Body of pancreas (tissue), 4 donors: ENCODE data around the gene C4BPB. TPM values are rescaled to one million over a fixed set of nuclear protein-coding genes. Genes with fewer than 3 reads are reported as not detected.

ENCODE experiments used
- ATAC-seq: fragments of 150-250 bp; one replicate; pipeline ENCODE4 v1.9.1; 2016
- DNase-seq, 4 donors: peaks; one replicate each; pipeline ENCODE4 v3.0.0-alpha.2; 2019
- H3K27ac ChIP-seq, 4 donors: fragments of 200-600 bp; sonication (generic); 1 replicate in 3 of 4; 2 replicates in 1 of 4; pipeline versions ENCODE4 v1.5.1 to v1.6.1; 2016 to 2019; ENCODE audit warnings: mild to moderate bottlenecking in 1 of 4, mixed read lengths in 1 of 4, moderate library complexity in 1 of 4
- H3K27me3 ChIP-seq, 2 donors: fragments of 200-600 bp; sonication (generic); one replicate each; pipeline ENCODE4 v1.6.0; 2016; ENCODE audit warnings: mild to moderate bottlenecking in 1 of 2
- H3K36me3 ChIP-seq, 2 donors: fragments of 200-600 bp; sonication (generic); replicated peaks in 1 of 2; 2 replicates each; pipeline ENCODE4 v1.5.1; 2016; ENCODE audit warnings: low read depth in 2 of 2; ENCODE audit not compliant: insufficient read depth in 1 of 2
- H3K4me1 ChIP-seq: fragments of 200-600 bp; sonication (generic); one replicate; pipeline ENCODE4 v1.6.0; 2016
- H3K4me3 ChIP-seq, 2 donors: fragments of 200-600 bp; sonication (generic); 1 replicate in 1 of 2; 2 replicates in 1 of 2; pipeline ENCODE4 v1.5.1; 2016 to 2019
- H3K9me3 ChIP-seq, 3 donors: fragments of 200-600 bp; sonication (generic); 1 replicate in 2 of 3; 2 replicates in 1 of 3; pipeline ENCODE4 v1.5.1; 2016
- POLR2A ChIP-seq, 3 donors: fragments of 450-650 bp; IDR thresholded peaks; one replicate each; pipeline ENCODE4 v1.6.1; 2016; ENCODE audit warnings: antibody characterized with exemption in 3 of 3, mild to moderate bottlenecking in 2 of 3
- WGBS, 2 donors: methylation state at CpG; one replicate each; pipeline ENCODE4 v1.1.5; 2017; 5-methylcytosine and 5-hydroxymethylcytosine counted together
- intact Hi-C: fragments of 100-400 bp; cut with DNase I; formaldehyde crosslinking; loops from one replicate; pipeline ENCODE4 v1.15.1; 2023
- total RNA-seq, 2 donors: library from RNA; depleted of rRNA; stranded (reverse); fragments of >200 nt; gene quantifications; one replicate each; pipeline ENCODE4 v1.1.0, GENCODE V29; 2016
- TF ChIP-seq, protein P1 (sequence below), 7 experiments: fragments of 450-650 bp in 4 of 7; fragments of 200-600 bp in 3 of 7; sonication (generic) in 3 of 7; IDR thresholded peaks; one replicate each; pipeline ENCODE4 v1.5.1; 2016 to 2019; ENCODE audit warnings: antibody characterized with exemption in 7 of 7

Gene C4BPB
- total RNA-seq, 2 donors from 2014 or later = 11.9 TPM; not detected in 1

DNA sequence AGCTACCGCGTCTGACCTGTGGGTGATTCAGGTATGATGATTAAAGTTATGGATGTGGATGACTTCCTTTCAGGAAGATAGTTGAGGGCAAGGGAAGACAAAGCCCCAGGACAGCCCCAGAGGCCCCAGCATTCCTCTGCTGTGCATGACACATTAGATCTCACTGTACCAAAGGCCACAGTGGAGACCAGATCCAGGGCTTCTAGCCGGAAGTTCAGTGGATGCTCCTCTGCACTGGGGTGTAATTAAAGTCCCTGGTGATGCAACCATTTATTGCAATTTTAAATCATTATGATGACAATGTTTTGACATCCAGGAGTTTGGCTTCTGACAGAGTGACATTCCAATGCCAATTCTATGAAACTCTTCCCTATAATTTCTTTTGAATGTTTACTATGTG, 20.3 kb downstream of the C4BPB start:
- DNase-seq = no peak
- no peak for TF ChIP-seq POLR2A (IDR thresholded peaks at IDR 0.05)
- TF ChIP-seq, protein P1, sequence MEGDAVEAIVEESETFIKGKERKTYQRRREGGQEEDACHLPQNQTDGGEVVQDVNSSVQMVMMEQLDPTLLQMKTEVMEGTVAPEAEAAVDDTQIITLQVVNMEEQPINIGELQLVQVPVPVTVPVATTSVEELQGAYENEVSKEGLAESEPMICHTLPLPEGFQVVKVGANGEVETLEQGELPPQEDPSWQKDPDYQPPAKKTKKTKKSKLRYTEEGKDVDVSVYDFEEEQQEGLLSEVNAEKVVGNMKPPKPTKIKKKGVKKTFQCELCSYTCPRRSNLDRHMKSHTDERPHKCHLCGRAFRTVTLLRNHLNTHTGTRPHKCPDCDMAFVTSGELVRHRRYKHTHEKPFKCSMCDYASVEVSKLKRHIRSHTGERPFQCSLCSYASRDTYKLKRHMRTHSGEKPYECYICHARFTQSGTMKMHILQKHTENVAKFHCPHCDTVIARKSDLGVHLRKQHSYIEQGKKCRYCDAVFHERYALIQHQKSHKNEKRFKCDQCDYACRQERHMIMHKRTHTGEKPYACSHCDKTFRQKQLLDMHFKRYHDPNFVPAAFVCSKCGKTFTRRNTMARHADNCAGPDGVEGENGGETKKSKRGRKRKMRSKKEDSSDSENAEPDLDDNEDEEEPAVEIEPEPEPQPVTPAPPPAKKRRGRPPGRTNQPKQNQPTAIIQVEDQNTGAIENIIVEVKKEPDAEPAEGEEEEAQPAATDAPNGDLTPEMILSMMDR (IDR thresholded peaks at IDR 0.05) = no peak
- H3K4me1 ChIP-seq = peaks cover 9% of the 10 kb centered on the region
- H3K4me3 ChIP-seq = no peak overlapping the region
- no peaks in the 10 kb centered on the region for H3K9me3 ChIP-seq
- no peaks in the 10 kb centered on the region for H3K36me3 ChIP-seq
- intact Hi-C loops = no loop called here
- WGBS, 2 donors = 85 to 93% methylated on average over 3 of the region's 3 CpGs
- H3K27ac ChIP-seq = no peak overlapping the region
- H3K27me3 ChIP-seq = no peaks in the 10 kb centered on the region
- ATAC-seq = no peak

DNA sequence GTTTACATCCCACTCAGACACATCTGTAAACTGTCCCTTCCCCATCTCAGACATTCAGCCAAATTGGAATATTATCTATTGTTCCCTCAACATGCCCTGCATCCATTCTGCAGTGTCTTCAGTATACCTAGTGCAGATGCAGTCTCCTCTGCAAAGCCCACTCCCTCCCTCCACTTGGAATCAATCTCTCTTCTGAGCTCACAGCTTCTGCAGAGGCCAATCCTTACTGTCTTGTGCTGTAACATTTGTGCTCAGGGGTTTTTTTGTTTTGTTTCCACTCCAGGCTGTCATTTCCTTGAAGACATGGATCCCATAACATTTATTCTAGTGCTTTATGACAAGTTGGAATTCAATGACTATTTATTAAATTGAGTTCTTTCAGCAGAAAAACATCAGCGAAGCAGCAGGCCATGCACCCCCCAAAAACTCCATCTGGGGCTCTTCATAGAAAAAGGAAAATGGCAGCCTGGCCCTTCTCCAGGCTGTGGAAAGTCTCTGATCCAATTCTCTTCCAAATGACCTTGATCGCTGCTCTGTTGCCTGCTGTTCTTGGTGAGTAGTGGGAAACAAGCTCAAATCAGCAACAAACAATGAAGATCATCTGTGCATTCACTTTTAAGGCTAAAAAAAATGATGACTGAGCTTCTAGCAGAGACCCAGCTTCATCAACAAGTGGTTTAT, 24.1 kb downstream of the C4BPB start:
- Histone ChIP-seq H3K27me3 (no peaks in the 10 kb centered on the region), H3K4me3 (no peak overlapping the region), H3K4me1 (no peaks in the 10 kb centered on the region), H3K9me3 (no peaks in the 10 kb centered on the region), H3K27ac (no peak overlapping the region), H3K36me3 (no peaks in the 10 kb centered on the region)
- TF ChIP-seq, protein P1 (IDR thresholded peaks at IDR 0.05) = no peak
- no peak for TF ChIP-seq POLR2A (IDR thresholded peaks at IDR 0.05)
- ATAC-seq (no peak), DNase-seq (no peak)
- intact Hi-C loops = no loop called here
- WGBS, 2 donors = 52 to 78% methylated on average over 2 of the region's 2 CpGs

DNA sequence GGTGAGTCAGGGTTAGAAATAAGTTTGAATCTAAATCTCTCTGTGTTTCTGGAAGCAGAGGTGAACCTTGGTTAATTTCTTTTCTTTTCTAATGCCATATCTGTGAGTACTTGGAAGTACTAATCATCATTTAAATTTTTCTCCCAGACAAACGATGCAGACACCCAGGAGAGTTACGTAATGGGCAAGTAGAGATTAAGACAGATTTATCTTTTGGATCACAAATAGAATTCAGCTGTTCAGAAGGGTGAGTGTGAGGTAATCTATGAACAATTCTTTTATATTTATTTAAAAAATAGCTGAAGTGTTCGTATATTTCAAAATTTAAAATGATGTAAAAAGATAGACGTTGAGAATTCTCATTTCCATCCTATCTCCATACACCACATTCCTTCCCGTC, 26.6 kb downstream of the C4BPB start:
- intact Hi-C loops = no loop called here
- WGBS, 2 donors = 57 to 58% methylated on average over 5 of the region's 5 CpGs
- TF ChIP-seq, protein P1 (IDR thresholded peaks at IDR 0.05) = no peak
- no peak for TF ChIP-seq POLR2A (IDR thresholded peaks at IDR 0.05)

DNA sequence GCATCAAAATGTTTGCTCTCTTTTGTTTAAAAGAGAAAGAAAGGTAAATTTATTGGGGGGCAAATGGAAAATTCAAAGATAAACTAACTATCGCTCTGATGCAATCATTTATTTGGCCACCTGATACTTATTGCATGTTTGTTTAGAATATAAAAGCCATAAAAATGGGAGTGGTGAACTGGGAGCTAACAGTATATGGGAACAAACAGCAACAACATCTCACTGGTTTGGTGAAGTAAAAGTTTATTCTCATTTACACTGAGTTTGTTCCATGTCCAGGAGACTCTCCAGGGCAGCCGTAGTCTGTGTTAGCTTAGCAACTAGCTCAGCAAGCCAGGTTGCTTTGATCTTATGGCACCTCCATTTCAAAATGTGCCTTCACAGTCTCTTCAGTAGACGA, 35.7 kb downstream of the C4BPB start:
- no peak for DNase-seq
- no peaks in the 10 kb centered on the region for H3K9me3 ChIP-seq
- TF ChIP-seq POLR2A (IDR thresholded peaks at IDR 0.05) = no peak
- TF ChIP-seq, protein P1 (IDR thresholded peaks at IDR 0.05) = no peak
- H3K27ac ChIP-seq = no peak overlapping the region
- ATAC-seq = no peak
- H3K36me3 ChIP-seq = no peaks in the 10 kb centered on the region
- intact Hi-C loops = no loop called here
- 74 to 85% methylated on average over 3 of the region's 3 CpGs for WGBS, 2 donors
- no peaks in the 10 kb centered on the region for H3K4me1 ChIP-seq
- no peaks in the 10 kb centered on the region for H3K27me3 ChIP-seq
- no peak overlapping the region for H3K4me3 ChIP-seq

More for the DNA sequence above, 26.6 kb downstream of the C4BPB start:
- Histone ChIP-seq H3K27me3 (no peaks in the 10 kb centered on the region), H3K4me1 (no peaks in the 10 kb centered on the region), H3K27ac (no peak overlapping the region), H3K9me3 (no peaks in the 10 kb centered on the region), H3K36me3 (no peaks in the 10 kb centered on the region), H3K4me3 (no peak overlapping the region)
- ATAC-seq = no peak
- DNase-seq = no peak

DNA sequence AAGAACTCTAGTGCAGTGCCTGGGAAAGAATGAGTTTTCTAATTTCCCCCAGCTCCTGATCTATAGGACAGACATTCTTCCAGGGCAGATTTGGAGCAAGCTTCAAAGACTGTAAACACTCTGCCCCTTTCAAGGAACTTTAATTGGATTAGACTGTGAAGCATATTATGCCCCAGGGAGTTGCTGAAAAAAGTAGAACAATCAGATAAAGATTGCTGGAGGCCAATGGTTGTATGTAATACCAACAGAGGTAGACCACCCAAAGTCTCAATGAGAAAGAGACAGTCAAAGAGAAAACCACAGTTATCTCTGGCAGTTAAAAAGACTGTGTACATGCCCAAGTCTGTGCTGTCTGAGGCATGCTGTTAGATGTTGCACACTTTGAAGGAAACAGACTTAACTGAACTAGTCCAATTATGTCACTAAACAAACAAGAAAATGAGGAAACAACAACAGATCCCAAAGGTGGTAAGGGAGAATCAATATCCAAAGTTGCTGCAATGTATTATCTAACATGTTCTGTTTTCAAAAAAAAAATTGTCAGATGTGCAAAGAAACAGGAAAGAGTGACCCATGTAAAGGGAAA, 39.8 kb downstream of the C4BPB start:
- Histone ChIP-seq H3K27ac (no peak overlapping the region), H3K4me3 (no peak overlapping the region), H3K27me3 (no peaks in the 10 kb centered on the region), H3K4me1 (no peaks in the 10 kb centered on the region), H3K36me3 (no peaks in the 10 kb centered on the region), H3K9me3 (no peaks in the 10 kb centered on the region)
- intact Hi-C loops = no loop called here
- no peak for ATAC-seq
- DNase-seq = no peak
- no peak for TF ChIP-seq POLR2A (IDR thresholded peaks at IDR 0.05)
- TF ChIP-seq, protein P1 (IDR thresholded peaks at IDR 0.05) = no peak
